ENCODE results near the gene ANK3. TPM values are rescaled to one million over a fixed set of nuclear protein-coding genes. Genes with fewer than 3 reads are reported as not detected.

Gene ANK3
- total and polyA plus RNA-seq, 7 donors, result 10.8 to 86.7 (median 42.5) TPM

- Histone ChIP-seq H3K27me3 (no peaks in the 10 kb centered on the region), H3K4me1 (peaks cover 0 to 19% (median 9%) of the 10 kb centered on the region in 4 donors), H3K27ac (no peak overlapping the region), H3K36me3 (no peaks in the 10 kb centered on the region), H3K9me3 (no peaks in the 10 kb centered on the region), H3K4me3 (no peak overlapping the region)
- no peak for DNase-seq
- no peak for TF ChIP-seq CTCF (IDR thresholded peaks at IDR 0.05)
- no peak for TF ChIP-seq POLR2A (IDR thresholded peaks at IDR 0.05)
- intact Hi-C loops (cut with DNase I), result no loop called here
- WGBS, 2 donors, result 41 to 84% methylated on average over 5 of the region's 5 CpGs
Observed at GRCh38 chr10:60422809-60423208, 33.1 kb upstream of the ANK3 start.

GRCh38 chr10:60420991-60421894, 31.6 kb upstream of the ANK3 start:
- no peak for DNase-seq
- Histone ChIP-seq H3K27me3 (no peaks in the 10 kb centered on the region), H3K36me3 (no peaks in the 10 kb centered on the region), H3K4me3 (no peak overlapping the region), H3K9me3 (no peaks in the 10 kb centered on the region), H3K4me1 (peaks cover 0 to 18% (median 6%) of the 10 kb centered on the region in 4 donors), H3K27ac (no peak overlapping the region)
- intact Hi-C loops (cut with DNase I), result no loop called here
- TF ChIP-seq EP300 (IDR thresholded peaks at IDR 0.05) (no peak), POLR2A (IDR thresholded peaks at IDR 0.05) (no peak), CTCF (IDR thresholded peaks at IDR 0.05) (no peak), POLR2AphosphoS5 (IDR thresholded peaks at IDR 0.05) (no peak)
- WGBS, 2 donors, result 91 to 92% methylated on average over 5 of the region's 5 CpGs

GRCh38 chr10:60419249-60419648, 29.6 kb upstream of the ANK3 start:
- Histone ChIP-seq H3K4me3 (no peak overlapping the region), H3K4me1 (peaks cover 0 to 7% (median 3%) of the 10 kb centered on the region in 4 donors), H3K27ac (no peak overlapping the region), H3K27me3 (no peaks in the 10 kb centered on the region), H3K36me3 (no peaks in the 10 kb centered on the region), H3K9me3 (no peaks in the 10 kb centered on the region)
- intact Hi-C loops (cut with DNase I), result no loop called here
- no peak for TF ChIP-seq EP300 (IDR thresholded peaks at IDR 0.05)
- TF ChIP-seq POLR2AphosphoS5 (IDR thresholded peaks at IDR 0.05), result no peak
- no peak for TF ChIP-seq POLR2A (IDR thresholded peaks at IDR 0.05)
- TF ChIP-seq CTCF (IDR thresholded peaks at IDR 0.05), result no peak
- no peak for DNase-seq

GRCh38 chr10:60417901-60418300, 28.2 kb upstream of the ANK3 start:
- H3K27ac ChIP-seq, result no peak overlapping the region
- 92 to 96% methylated on average over 1 of the region's 1 CpG for WGBS, 2 donors
- no peaks in the 10 kb centered on the region for H3K36me3 ChIP-seq
- TF ChIP-seq EP300 (IDR thresholded peaks at IDR 0.05) (no peak), CTCF (IDR thresholded peaks at IDR 0.05) (no peak), POLR2A (IDR thresholded peaks at IDR 0.05) (no peak), POLR2AphosphoS5 (IDR thresholded peaks at IDR 0.05) (no peak)
- no peaks in the 10 kb centered on the region for H3K9me3 ChIP-seq
- H3K4me3 ChIP-seq, result no peak overlapping the region
- no peaks in the 10 kb centered on the region for H3K27me3 ChIP-seq
- intact Hi-C loops (cut with DNase I), result no loop called here
- no peak for DNase-seq
- H3K4me1 ChIP-seq, result peaks cover 0 to 7% (median 3%) of the 10 kb centered on the region in 4 donors

Data from sigmoid colon (tissue), 7 donors.